ENCODE measurements around the gene RNPC3. TPM values are rescaled to one million over a fixed set of nuclear protein-coding genes. Genes with fewer than 3 reads are reported as not detected.

Gene RNPC3
- total and polyA plus RNA-seq, 2 of the 8 experiments (the other 6 are each of a cell fraction or from before 2014, with no cell fraction given): 10.9 to 12.8 TPM

DNA sequence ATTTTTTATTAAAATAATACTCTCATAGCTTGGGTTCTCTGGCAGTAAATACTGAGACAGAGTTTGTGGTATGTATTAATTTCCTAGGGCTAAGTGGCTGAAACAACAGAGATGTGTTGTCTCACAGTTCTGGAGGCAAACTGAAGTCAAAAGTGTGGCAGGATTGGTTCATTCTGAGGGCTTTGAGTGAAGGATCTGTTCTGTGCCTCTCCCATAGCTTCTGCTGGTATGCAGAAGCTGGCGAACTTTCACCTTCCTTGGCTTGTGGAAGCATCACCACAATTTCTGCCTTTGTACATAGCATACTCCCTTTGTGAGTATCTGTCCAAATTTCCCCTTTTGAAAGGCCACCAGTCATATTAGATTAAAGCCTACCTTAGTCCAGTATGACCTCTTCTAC is 21.0 kb downstream of the RNPC3 start:
- H3K23ac ChIP-seq (ENCODE audit: insufficient read length): no peak overlapping the region
- no peak overlapping the region for H3K4ac ChIP-seq (replicated peaks; ENCODE audit: insufficient read length, low read depth, low read length)
- ChIA-PET POLR2A (ENCODE audit: partially characterized antibody) (no interaction called here), CTCF (ENCODE audit: partially characterized antibody) (no interaction called here)
- no peak for FAIRE-seq
- no peak overlapping the region for H2BK15ac ChIP-seq (ENCODE audit: low read length)
- no peak overlapping the region for H3K4me2 ChIP-seq (ENCODE audit: insufficient read depth in 1 of 2, low read depth in 2 of 2, low read length in 2 of 2)
- no peaks in the 10 kb centered on the region for H3K23me2 ChIP-seq (ENCODE audit: low read depth, low read length)
- no peaks in the 10 kb centered on the region for H3K79me1 ChIP-seq (ENCODE audit: low read depth, low read length)
- no peaks in the 10 kb centered on the region for H3K27me3 ChIP-seq (replicated peaks in 1 of 4; ENCODE audit: control insufficient read depth in 3 of 4, extremely low read depth in 1 of 4, insufficient read depth in 3 of 4, low read length in 3 of 4)
- no peak overlapping the region for H3K9ac ChIP-seq (replicated peaks in 1 of 4; ENCODE audit: extremely low read depth in 1 of 4, low read depth in 3 of 4, low read length in 3 of 4)
- H4K20me1 ChIP-seq (replicated peaks in 1 of 2; ENCODE audit: control insufficient read depth in 1 of 2, insufficient read depth in 2 of 2, low read length in 2 of 2): no peaks in the 10 kb centered on the region
- H3K18ac ChIP-seq (ENCODE audit: extremely low read depth, low read length): no peak overlapping the region
- H2BK5ac ChIP-seq (ENCODE audit: low read depth, low read length): no peak overlapping the region
- no peak overlapping the region for H4K91ac ChIP-seq (replicated peaks; ENCODE audit: insufficient read length, low read length)
- H3K4me1 ChIP-seq (replicated peaks in 1 of 4; ENCODE audit: control insufficient read depth in 3 of 4, insufficient read depth in 4 of 4, low read length in 3 of 4): no peaks in the 10 kb centered on the region
- H3K36me3 ChIP-seq (ENCODE audit: control insufficient read depth in 2 of 4, insufficient read depth in 4 of 4, low read length in 3 of 4): peaks cover under 1 to 63% (median 11%) of the 10 kb centered on the region in 4 experiments; a peak in 7 of 8 replicates
- H3K79me2 ChIP-seq (ENCODE audit: control insufficient read depth in 1 of 2, insufficient read depth in 2 of 2, low read length in 2 of 2): no peaks in the 10 kb centered on the region
- H3K27ac ChIP-seq (ENCODE audit: low read depth, low read length): no peak overlapping the region
- WGBS, 2 experiments (ENCODE audit: extremely low coverage in 1 of 2, insufficient coverage in 1 of 2, insufficient read length in 1 of 2, insufficient replicate concordance in 2 of 2, low coverage in 1 of 2, low lambda C conversion rate in 2 of 2, missing lambda C conversion rate in 1 of 2): 86% methylated on average over 1 of the region's 1 CpG; no CpG with 5 or more reads in 1 of the 2 experiments
- no peak overlapping the region for H2BK120ac ChIP-seq (replicated peaks; ENCODE audit: low read depth, low read length)
- no peak for DNase-seq (ENCODE audit: low read depth in 1 of 2, low spot score in 2 of 2)
- no peak overlapping the region for H3K56ac ChIP-seq (replicated peaks; ENCODE audit: insufficient read length, low read depth, low read length)
- H2AK5ac ChIP-seq (ENCODE audit: low read depth, low read length): no peak overlapping the region
- no peak overlapping the region for H3K4me3 ChIP-seq (ENCODE audit: extremely low read depth in 1 of 4, insufficient read depth in 2 of 4, low read depth in 3 of 4, low read length in 4 of 4)
- no peak overlapping the region for H4K8ac ChIP-seq (ENCODE audit: extremely low read depth, insufficient read depth, low read length)
- no peak overlapping the region for H2BK12ac ChIP-seq (ENCODE audit: low read depth, low read length)
- H4K5ac ChIP-seq (ENCODE audit: insufficient read length, low read depth, low read length): no peak overlapping the region
- H3K9me3 ChIP-seq (ENCODE audit: insufficient read depth in 2 of 2, low read depth in 1 of 2, low read length in 1 of 2): no peaks in the 10 kb centered on the region
- no peak overlapping the region for H2BK20ac ChIP-seq (ENCODE audit: low read length)
- H3K14ac ChIP-seq (ENCODE audit: insufficient read length): no peak overlapping the region
- H2AFZ ChIP-seq (ENCODE audit: low read length): no peak overlapping the region
- no peak for TF ChIP-seq KDM4A (IDR thresholded peaks at IDR 0.05; ENCODE audit: low read depth, low read length, severe bottlenecking)
- TF ChIP-seq, protein P1, sequence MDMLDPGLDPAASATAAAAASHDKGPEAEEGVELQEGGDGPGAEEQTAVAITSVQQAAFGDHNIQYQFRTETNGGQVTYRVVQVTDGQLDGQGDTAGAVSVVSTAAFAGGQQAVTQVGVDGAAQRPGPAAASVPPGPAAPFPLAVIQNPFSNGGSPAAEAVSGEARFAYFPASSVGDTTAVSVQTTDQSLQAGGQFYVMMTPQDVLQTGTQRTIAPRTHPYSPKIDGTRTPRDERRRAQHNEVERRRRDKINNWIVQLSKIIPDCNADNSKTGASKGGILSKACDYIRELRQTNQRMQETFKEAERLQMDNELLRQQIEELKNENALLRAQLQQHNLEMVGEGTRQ (IDR thresholded peaks at IDR 0.05; ENCODE audit: low read length): no peak
- no peak for TF ChIP-seq TEAD4 (IDR thresholded peaks at IDR 0.05; ENCODE audit: low read depth, low read length)
- no peak for TF ChIP-seq RNF2 (IDR thresholded peaks at IDR 0.05; ENCODE audit: borderline replicate concordance, low read depth, low read length, missing control alignments, poor library complexity, severe bottlenecking)
- TF ChIP-seq SAP30 (IDR thresholded peaks at IDR 0.05; ENCODE audit: insufficient read depth, insufficient replicate concordance, low read length): no peak
- TF ChIP-seq, protein P2, sequence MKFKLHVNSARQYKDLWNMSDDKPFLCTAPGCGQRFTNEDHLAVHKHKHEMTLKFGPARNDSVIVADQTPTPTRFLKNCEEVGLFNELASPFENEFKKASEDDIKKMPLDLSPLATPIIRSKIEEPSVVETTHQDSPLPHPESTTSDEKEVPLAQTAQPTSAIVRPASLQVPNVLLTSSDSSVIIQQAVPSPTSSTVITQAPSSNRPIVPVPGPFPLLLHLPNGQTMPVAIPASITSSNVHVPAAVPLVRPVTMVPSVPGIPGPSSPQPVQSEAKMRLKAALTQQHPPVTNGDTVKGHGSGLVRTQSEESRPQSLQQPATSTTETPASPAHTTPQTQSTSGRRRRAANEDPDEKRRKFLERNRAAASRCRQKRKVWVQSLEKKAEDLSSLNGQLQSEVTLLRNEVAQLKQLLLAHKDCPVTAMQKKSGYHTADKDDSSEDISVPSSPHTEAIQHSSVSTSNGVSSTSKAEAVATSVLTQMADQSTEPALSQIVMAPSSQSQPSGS (IDR thresholded peaks at IDR 0.05; ENCODE audit: low read length): no peak
- no peak for TF ChIP-seq CBX5 (IDR thresholded peaks at IDR 0.05; ENCODE audit: low read depth, low read length)
- TF ChIP-seq PHF8 (conservative IDR thresholded peaks at IDR 0.05; ENCODE audit: low read depth, low read length): no peak
- TF ChIP-seq, protein P3, sequence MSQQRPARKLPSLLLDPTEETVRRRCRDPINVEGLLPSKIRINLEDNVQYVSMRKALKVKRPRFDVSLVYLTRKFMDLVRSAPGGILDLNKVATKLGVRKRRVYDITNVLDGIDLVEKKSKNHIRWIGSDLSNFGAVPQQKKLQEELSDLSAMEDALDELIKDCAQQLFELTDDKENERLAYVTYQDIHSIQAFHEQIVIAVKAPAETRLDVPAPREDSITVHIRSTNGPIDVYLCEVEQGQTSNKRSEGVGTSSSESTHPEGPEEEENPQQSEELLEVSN (IDR thresholded peaks at IDR 0.05): no peak
- TF ChIP-seq NANOG (IDR thresholded peaks at IDR 0.05; ENCODE audit: insufficient read depth, low read depth, low read length, poor library complexity, severe bottlenecking): no peak

Data from H1 (cell line).